Hepatocyte (in vitro differentiated cells): ENCODE measurements around the gene DPP10.

Experiments used
- CTCF ChIP-seq: fragments of 200-600 bp; sonication (generic); IDR thresholded peaks from 2 replicates; pipeline ENCODE4 v1.5.1; 2016; ENCODE audit warnings: antibody characterized with exemption, mild to moderate bottlenecking; ENCODE audit not compliant: poor library complexity
- EZH2 ChIP-seq: fragments of 200-600 bp; sonication (generic); IDR thresholded peaks from 2 replicates; pipeline ENCODE4 v1.6.1; 2016; ENCODE audit warnings: antibody characterized with exemption, mild to moderate bottlenecking, borderline replicate concordance
- EZH2phosphoT487 ChIP-seq: fragments of 200-600 bp; sonication (generic); IDR thresholded peaks from one replicate; pipeline ENCODE4 v1.6.1; 2018; ENCODE audit warnings: antibody characterized with exemption, mild to moderate bottlenecking, low read depth, moderate library complexity; ENCODE audit not compliant: unreplicated experiment, severe bottlenecking

GRCh38 chr2:115654362-115654761 lies 1211.9 kb downstream of the DPP10 start:
- TF ChIP-seq EZH2: no peak
- TF ChIP-seq EZH2phosphoT487: no peak
- TF ChIP-seq CTCF: no peak
